NCI-H1092 (cell line): ENCODE data around the gene GTPBP10.
A peak's percentile ranks its signal among the peaks of the same experiment; 100 is the strongest.
"Not testable (repeated sequence)": the region's sequence is repeated elsewhere in the genome, so short reads cannot be mapped to it uniquely, and the experiment has no call there.

Experiments used
- DNase-seq: peaks from one replicate; lab custom pipeline; 2025; lab: John Stamatoyannopoulos, UW

Gene GTPBP10, protein sequence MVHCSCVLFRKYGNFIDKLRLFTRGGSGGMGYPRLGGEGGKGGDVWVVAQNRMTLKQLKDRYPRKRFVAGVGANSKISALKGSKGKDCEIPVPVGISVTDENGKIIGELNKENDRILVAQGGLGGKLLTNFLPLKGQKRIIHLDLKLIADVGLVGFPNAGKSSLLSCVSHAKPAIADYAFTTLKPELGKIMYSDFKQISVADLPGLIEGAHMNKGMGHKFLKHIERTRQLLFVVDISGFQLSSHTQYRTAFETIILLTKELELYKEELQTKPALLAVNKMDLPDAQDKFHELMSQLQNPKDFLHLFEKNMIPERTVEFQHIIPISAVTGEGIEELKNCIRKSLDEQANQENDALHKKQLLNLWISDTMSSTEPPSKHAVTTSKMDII

DNA sequence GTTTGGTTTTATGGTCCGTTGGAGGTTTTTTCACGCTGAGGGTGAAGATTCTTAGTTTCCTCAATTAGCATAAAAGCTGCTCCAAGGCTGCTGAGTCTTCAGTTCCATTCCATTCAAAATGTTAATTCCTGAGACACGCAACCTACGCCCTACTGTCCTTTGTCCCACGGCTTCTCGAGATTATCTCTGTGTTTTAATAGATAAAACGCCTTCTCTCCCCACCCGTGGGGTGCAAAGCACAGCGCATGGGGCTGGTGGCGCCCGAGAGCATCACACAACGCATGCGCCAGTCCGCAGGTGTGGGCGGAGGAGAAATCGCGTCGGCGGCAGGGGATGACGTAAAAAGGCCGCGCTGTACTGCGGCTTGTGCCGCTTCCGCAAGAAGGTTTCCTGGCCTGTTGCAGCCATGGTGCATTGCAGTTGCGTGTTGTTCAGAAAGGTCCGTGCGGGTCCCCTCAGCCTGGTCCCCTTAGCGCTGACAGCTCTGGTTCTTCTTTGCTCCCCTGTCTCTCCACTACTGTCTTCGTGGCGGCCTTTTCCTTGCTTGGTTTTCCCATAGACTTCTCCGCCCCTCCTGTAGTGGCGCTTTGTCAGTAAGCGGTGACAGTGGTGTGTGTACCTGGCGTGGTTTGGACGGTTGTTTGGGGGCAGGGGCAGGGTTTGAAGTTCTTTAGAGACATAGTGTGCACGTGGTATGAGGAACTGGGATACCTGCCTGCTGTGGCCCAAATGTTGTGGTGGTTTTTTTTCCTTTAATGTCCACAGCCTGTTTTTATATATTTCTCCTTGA lies at the start of gene GTPBP10:
Gene GTPBP10 (plus strand): TSS at position 381 of the 790 bp plus-strand sequence. CDS start 26 bp downstream, at position 407.
- DNase-seq: peak; percentile 95

DNA sequence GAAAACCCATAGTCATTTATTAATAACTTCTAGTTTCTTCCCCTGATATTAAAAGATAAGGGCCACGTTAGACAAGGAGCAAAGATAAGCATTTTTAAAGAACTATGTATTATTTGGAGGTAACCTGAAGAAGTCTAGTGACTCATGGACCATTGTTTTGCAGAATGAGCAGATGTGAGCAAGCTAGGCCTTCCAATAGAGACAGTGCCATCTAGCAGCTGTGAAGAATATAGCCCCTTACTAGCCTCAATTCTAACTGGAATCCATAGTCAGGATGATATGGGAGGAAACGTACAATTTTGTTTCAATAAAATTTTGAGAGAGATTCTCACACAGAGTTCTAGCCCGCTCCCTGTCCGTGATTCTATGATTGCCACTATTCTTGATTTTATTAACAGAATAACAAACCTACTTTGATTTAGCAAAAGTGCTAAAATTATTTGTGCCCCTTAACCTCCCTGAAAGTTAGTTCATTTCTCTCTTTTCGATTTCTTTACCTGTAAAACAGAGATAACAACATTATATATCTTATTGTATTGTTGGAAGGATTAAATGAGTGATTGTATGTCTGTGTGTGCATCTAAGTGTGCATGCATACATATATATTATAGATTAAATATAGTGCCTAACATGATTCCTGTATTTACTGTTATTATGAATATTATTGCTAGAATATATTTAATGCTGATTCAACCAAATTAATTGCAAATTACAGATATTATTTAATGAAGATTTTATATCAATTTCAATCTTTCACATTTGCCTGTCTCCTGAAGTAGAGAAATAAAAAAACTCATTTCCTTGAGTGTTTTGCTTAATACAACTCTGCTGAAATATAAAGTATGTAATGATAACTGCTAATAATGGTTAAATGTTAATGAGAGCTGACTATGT lies 48.1 kb upstream of the GTPBP10 start:
- DNase-seq: peak; percentile 17

DNA sequence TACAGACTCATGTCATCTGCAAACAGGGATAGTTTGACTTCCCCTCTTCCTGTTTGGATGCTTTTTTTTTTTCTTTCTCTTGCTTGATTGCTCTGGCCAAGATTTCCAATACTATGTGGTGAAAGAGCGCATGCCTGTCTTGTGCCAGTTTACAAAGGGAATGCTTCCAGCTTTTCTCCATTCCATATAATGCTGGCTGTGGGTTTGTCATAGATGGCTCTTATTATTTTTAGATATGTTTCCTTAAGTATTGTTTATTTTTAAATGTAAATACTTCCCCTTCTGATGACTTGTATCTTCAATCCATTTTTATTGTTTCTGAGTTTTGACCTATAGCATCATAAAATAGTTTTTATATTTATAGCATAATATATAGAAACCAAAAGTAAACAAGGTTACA lies 43.3 kb upstream of the GTPBP10 start:
- no peak for DNase-seq

DNA sequence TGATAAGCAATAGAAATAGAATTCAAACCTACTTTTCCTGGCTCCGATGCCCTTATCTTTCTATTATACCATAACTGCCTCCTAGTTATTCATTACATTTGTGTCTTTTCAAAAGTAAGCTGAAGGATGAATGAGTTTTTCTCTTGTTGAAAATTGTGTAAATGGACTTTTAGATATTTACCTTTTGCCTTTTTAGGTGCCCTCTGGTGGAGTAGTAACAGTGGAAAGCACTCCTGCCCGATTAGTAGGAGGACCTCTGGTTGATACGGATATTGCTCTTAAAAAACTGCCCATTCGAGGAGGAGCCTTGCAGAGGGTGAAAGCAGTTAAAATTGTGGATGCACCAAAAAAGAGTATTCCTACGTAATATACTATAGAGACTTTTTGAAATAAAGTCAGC lies 36.6 kb upstream of the GTPBP10 start:
- DNase-seq: no peak

DNA sequence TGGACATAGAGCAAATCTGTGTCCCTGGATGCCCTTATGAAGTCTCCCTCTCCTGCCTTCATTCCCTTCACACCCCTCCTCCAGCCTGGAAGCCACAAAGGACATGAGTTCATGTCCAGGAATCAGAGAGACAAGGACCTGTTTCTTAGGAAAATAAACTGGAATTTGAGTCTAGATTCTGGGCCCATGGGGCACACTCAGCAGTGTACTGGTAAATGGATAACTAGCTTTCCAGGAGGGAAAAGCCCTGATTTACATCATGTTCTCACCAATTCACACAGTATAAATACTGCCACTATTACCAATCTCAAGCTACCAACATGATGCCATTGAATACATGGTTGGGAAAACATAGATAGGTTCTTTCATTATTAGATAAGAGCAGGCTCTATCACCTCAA lies 35.3 kb upstream of the GTPBP10 start:
- DNase-seq: no peak

DNA sequence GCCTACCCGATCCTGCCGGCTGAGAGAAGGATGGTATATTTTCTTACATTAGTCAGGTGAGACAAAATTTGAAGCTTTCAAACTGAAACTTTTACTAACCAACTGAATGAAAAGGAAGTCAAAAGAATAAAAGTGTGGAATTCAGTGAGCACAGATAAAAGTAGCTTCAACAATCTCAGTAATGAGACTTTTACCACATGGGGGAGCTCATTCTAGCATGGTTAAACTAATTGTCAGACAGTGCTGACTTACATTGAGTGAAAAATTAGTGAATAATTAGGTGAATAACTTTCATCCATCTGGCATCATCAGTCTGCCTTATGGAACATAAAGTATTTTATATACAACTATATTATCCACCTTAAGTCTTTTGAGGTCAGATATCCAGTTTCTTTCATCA lies 33.8 kb upstream of the GTPBP10 start:
- no peak for DNase-seq

DNA sequence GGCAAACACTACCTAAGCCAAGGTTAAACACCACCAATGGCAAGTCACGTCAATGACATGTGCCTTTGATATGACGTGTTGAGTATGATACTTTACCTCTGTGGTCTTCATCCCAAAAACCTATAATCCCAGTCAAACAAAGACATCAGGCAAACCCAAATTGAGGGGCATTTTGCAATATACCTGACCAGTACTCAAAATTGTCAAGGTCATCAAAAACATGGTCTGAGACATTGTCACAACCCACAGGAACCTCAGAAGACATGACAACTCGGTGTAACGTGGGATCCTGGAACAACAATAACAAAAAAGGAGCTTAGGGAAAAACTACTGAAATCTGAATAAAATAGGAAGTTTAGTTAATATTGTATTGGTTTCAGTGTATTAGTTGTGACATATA lies 32.6 kb upstream of the GTPBP10 start:
- no peak for DNase-seq

DNA sequence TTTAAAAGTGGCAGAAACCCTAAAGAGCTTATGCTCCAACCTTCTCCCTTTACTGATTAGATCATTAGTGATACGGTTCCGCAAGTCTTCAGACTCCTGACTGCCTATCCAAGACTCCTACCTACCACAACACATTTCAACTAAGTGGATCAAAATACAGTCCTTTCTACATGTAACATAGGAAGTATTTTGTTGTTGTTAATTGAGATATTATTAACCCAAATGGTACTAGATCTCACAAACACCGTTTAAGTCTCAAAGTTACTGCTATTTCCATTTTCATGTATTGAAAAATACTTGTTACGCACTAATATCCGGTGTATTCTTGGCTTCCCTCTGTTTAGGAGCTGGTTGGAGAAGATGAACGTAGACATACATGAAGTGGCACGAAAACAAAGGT lies 26.5 kb upstream of the GTPBP10 start:
- DNase-seq: no peak

DNA sequence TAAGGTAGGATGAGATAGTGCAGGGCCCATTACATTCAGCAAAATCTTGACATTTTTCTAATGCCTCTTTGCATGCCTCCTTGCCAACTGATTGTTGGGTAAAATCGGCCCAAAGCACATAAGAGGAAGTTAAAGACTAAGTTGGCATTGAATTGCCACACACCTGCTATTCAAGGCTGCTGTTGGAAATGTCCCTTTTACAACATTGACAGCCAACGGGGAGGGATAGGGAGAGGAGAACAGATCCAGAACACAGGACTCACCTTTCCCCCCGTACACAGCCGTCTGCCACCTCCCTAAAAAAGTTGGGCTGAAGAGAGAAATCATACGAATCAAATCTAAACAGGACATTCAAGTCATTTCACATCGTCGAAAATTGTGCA lies 26.1 kb upstream of the GTPBP10 start:
- no peak for DNase-seq

DNA sequence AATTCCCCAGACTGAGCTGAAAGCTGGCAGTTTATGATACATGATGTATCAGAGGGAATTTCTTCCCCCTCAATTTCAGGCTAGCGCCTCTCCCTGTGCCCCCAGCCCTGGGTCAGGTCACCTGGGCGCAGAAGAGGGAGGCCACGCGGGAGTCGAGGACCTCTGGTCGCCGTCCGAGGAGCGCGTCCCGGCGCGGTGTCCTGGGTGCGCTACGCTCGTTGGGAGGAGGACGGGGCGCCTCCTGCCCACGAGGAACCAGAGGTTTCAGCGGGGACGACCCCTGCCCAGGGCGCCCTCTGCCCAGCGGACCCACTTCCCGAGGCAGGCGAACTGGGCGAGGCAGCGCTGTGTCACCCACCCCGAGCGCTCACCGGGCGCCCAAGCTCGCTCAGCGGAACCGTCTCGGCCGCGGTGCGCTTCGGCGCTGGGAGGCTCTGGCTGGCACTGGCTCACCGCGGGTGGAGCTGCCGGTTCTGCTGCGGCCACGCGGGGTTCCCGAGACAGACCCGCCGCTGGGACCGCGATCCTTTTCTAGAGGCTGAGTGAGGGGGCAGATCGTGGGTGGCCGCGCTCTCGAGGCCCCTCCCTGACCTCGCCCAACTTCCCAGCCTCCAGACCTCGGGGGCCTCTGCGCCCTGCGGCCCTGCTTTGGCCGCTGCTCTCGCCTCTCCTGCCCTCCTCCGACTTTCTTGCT lies 25.6 kb upstream of the GTPBP10 start, which contains the start of gene FAM237B:
Gene FAM237B (minus strand): TSS at position 504 of the 694 bp plus-strand sequence. CDS start 1,556 bp downstream, outside the sequence.
- DNase-seq: no peak

DNA sequence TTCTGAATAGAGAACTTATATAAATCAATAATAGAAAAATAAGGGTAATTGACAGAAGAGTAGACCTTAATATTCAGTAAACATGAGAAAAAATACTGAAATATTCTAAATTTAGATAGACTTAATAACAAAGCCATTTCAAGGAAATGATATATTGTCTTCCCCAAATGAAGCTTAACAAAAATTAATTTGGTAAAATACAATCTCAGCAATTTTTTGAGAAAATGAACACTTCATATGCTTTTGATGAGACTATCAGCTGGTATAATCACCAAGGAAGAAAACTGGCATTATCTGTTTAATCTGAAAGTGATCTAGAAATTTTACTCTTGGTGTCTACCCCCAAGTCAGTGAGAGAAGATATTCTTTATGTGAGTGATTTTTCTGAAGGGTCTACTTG lies 23.7 kb upstream of the GTPBP10 start:
- no peak for DNase-seq

DNA sequence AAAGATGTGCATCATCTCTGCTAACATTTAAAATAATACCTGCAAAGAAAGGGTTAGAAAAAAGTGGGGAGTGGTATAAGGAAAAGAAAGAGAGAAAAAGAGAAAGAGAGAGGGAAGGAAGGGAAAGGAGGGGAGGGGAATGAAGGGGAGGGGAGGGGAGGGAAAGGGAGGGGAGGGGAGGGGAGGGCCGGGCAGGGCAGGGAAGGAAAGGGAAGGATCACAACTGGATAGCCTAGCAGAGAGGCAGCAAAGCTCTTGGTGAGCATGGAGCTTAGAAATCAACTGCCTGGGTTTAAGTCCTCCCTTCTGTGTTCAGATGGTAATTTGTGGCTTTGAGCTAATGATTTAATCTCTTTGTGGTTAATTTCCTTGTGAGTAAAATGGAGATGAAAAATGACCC lies 20.0 kb upstream of the GTPBP10 start:
- DNase-seq: no peak

DNA sequence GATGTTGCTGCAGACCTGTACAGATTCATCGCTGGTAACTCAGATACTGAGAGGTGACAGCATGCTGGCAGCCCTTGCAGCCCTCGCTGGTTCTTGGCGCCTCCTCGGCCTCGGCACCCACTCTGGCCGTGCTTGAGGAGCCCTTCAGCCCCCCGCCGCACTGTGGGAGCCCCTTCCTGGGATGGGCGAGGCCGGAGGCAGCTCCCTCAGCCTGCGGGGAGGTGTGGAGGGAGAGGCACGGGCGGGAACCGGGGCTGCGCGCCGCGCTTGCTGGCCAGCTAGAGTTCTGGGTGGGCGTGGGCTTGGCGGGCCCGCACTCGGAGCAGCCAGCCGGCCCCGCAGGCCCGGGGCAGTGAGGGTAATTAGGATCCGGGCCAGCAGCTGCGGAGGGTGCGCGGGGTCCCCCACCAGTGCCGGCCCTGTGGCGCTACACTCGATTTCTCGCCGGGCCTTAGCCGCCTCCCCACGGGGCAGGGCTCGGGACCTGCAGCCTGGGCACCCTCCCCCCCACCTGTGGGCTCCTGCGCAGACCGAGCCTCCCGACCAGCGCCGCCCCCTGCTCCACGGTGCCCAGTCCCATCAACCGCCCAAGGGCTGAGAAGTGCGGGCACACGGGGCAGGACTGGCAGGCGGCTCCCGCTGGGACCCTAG lies 12.2 kb upstream of the GTPBP10 start:
- no peak for DNase-seq

DNA sequence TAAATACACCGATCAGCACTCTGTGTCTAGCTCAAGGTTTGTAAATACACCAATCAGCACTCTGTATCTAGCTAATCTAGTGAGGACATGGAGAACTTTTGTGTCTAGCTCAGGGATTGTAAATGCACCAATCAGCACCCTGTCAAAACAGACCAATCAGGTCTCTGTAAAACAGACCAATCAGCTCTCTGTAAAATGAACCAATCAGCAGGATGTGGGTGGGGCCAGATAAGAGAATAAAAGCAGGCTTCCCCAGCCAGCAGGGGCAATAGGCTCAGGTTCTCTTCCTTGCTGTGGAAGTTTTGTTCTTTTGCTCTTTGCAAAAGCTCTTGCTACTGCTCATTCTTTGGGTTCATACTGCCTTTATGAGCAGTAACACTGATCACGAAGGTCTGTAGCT lies 11.6 kb upstream of the GTPBP10 start:
- not testable (repeated sequence) for DNase-seq

DNA sequence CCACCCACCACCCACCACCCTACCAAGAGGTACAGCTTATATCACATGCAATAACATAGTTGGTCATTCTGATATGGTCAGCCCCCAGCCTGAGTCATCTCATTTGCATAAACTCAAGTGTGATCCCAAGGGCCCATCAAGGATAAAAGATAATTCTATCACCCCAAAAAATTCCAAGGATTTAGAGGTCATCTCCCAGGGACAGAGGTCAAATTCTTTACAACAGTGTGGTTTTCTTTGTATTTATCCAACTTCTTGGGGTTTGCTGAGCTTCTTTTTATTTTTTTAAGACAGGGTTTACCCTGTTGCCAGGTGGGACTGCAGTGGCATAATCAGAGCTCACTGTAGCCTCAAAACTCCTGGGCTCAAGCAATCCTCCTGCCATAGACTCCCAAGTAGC lies 9.4 kb upstream of the GTPBP10 start:
- DNase-seq: no peak

DNA sequence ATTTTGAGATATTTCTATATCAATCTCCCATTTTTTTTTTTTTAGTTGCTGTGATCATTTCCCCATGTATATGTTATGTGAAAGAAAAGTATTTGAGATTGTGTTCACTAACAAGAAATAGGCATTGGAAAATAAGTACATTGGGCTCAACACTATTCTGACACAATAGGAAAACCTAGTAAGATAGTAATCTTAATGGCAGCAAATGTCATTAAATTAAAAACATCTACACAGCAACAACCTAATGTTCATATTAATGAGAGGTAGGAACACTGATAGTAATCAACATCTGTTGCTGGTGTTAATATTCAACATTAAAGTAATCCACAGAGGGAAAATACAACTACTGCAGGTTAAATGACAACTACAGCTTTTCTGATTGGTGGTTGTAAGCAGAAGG lies 1.5 kb upstream of the GTPBP10 start:
- no peak for DNase-seq

DNA sequence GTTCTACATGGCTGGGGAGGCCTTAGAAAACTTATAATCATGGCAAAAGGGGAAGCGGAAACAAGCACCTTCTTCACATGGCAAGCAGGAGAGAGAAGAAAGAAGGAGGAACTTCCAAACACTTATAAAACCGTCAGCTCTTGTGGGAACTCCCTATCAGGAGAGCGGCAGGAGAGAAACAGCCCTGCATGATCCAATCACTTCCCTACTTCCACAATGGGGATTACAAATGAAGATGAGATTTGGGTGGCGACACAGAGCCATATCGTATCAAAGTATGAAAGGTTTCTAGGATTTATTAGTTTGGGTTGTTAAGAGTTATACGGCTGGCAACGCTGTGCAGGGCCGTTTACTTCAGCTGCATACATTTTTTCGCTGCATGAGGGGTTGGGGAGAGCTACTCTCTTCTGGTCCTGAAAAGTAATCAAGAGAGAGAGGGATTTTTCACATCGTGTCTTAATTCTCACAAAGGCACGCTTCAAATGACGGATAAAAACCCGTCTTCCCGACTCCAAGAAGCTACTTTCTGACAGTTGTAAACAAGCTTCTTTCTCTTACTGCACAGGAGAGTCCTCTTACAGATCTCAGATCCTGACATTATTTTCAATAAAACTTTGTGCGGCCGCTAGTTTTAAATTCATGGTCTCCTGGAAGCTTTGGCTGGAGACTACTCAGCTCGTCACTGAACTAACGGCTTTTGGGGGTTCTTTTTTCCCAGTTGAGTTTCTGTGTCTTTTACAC lies 751 bp upstream of the GTPBP10 start:
- no peak for DNase-seq

DNA sequence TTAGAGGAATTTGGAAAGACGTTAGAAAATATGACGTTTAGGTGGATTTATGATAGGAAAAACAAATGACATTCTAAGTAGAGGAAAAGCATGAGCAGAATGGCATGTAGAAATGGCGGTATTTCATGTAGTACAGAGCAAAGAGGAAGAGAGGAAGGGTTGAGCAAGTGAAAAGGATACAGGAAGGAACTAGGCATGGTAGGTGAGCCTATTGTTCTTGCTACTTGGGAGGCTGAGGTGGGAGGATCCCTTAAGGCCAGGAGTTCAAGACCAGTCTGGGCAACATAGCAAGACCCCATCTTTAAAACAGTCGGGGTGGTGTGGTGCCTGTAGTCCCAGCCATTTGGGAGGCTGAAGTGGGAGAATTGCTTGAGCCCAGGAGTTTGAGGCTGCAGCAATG lies 1.2 kb downstream of the GTPBP10 start:
- DNase-seq: no peak

DNA sequence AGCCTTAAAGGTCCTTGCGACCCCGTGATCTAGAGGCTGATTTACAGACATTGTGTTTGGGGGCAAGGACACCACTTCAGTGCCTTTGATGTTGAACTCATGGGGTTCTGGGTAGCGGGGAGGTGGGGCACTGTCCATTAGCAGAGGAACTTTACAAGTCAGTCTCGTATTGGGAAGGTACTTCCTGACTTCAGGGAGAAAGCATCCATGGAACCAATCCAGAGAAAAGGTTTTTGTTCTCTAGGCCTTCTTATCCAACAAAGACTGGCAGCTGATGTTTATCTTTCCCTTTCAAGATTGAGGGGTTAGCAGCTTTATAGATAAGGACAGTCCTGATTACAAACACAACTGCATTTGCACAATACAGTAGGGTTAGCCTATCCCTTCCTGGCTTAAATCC lies 2.8 kb downstream of the GTPBP10 start:
- no peak for DNase-seq

DNA sequence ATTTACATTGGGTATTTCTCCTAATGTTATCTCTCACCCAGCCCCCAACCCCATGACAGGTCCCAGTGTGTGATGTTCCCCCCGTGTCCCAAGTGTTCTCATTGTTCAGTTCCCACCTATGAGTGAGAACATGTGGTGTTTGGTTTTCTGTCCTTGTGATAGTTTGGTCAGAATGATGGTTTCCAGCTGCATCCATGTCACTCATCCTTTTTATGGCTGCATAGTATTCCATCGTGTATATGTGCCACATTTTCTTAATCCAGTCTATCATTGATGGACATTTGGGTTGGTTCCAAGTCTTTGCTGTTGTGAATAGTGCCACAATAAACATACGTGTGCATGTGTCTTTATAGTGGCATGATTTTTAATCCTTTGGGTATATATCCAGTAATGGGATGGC lies 3.5 kb downstream of the GTPBP10 start:
- not testable (repeated sequence) for DNase-seq
